Adrenal gland (tissue), 5 donors: ENCODE results near the gene FMC1.

Experiments
- CTCF ChIP-seq, 6 experiments: fragments of 450-650 bp in 4 of 6; fragments of 200-600 bp in 2 of 6; sonication (generic) in 1 of 6; IDR thresholded peaks; 1 replicate in 5 of 6; 2 replicates in 1 of 6; pipeline versions ENCODE4 v1.5.1 to v1.8.0; 2016 to 2021; ENCODE audit warnings: antibody characterized with exemption in 6 of 6, mild to moderate bottlenecking in 2 of 6, moderate library complexity in 1 of 6
- POLR2A ChIP-seq, 2 donors: fragments of 450-650 bp; IDR thresholded peaks; one replicate each; pipeline ENCODE4 v1.6.1; 2017; ENCODE audit warnings: antibody characterized with exemption in 2 of 2, mild to moderate bottlenecking in 2 of 2, moderate library complexity in 1 of 2
- donor health status: DM: no; HTN: no; CAD: no.

- TF ChIP-seq CTCF (IDR thresholded peaks at IDR 0.05) (peak; percentile 48 to 84 (median 73)), POLR2A (IDR thresholded peaks at IDR 0.05) (peak in 1 of 2 donors; percentile 66)
Measured at GRCh38 chr7:139340037-139340807, 915 bp upstream of the FMC1 start.
